ENCODE measurements around the gene PDE11A. TPM values are rescaled to one million over a fixed set of nuclear protein-coding genes. Genes with fewer than 3 reads are reported as not detected.

The PDE11A gene
- total and polyA plus RNA-seq, 5 donors from 2014 or later, result not detected

GRCh38 chr2:177783835-177784744, 288.5 kb downstream of the PDE11A start:
- Histone ChIP-seq H3K4me3 (ENCODE audit: low read depth, low read length) (no peak overlapping the region), H3K36me3 (ENCODE audit: control insufficient read depth, insufficient read depth, low read length) (no peaks in the 10 kb centered on the region), H3K27me3 (ENCODE audit: control insufficient read depth, insufficient read depth, low read length) (no peaks in the 10 kb centered on the region), H3K9me3 (ENCODE audit: control insufficient read depth in 2 of 2, low read length in 2 of 2) (no peaks in the 10 kb centered on the region), H3K4me1 (ENCODE audit: control insufficient read depth, insufficient read depth, low read length, poor library complexity, severe bottlenecking) (peaks cover 12% of the 10 kb centered on the region), H3K27ac (ENCODE audit: insufficient read depth, low read length, poor library complexity, severe bottlenecking) (no peak overlapping the region)
- ATAC-seq (ENCODE audit: low read depth in 2 of 2) (peak in 1 of 2 donors; percentile 46), DNase-seq (peak in 1 of 3 donors; percentile 60)
- no peak overlapping the region for H3K4me3 Mint-ChIP-seq
- H3K27ac Mint-ChIP-seq, result no peak overlapping the region
- no peaks in the 10 kb centered on the region for H3K36me3 Mint-ChIP-seq
- H3K9me3 Mint-ChIP-seq, result peaks cover 0 to 2% (median 0%) of the 10 kb centered on the region in 7 donors
- peaks cover 12% of the 10 kb centered on the region for H3K27me3 Mint-ChIP-seq
- peaks cover 0 to 14% (median 10%) of the 10 kb centered on the region in 4 donors for H3K4me1 Mint-ChIP-seq

- no peak overlapping the region for H3K27ac ChIP-seq (ENCODE audit: insufficient read depth, low read length, poor library complexity, severe bottlenecking)
- no peaks in the 10 kb centered on the region for H3K36me3 ChIP-seq (ENCODE audit: control insufficient read depth, insufficient read depth, low read length)
- H3K9me3 ChIP-seq (ENCODE audit: control insufficient read depth in 2 of 2, low read length in 2 of 2), result no peaks in the 10 kb centered on the region
- H3K4me1 ChIP-seq (ENCODE audit: control insufficient read depth, insufficient read depth, low read length, poor library complexity, severe bottlenecking), result peaks cover 12% of the 10 kb centered on the region
- peaks cover 12% of the 10 kb centered on the region for H3K27me3 Mint-ChIP-seq
- no peak for ATAC-seq (ENCODE audit: low read depth in 2 of 2)
- H3K4me1 Mint-ChIP-seq, result peaks cover 0 to 14% (median 10%) of the 10 kb centered on the region in 4 donors
- no peaks in the 10 kb centered on the region for H3K36me3 Mint-ChIP-seq
- no peak for DNase-seq
- H3K4me3 ChIP-seq (ENCODE audit: low read depth, low read length), result no peak overlapping the region
- H3K9me3 Mint-ChIP-seq, result peaks cover 0 to 2% (median 0%) of the 10 kb centered on the region in 7 donors
- no peak overlapping the region for H3K4me3 Mint-ChIP-seq
- H3K27me3 ChIP-seq (ENCODE audit: control insufficient read depth, insufficient read depth, low read length), result no peaks in the 10 kb centered on the region
- H3K27ac Mint-ChIP-seq, result no peak overlapping the region
Measured at GRCh38 chr2:177783091-177783490, 289.5 kb downstream of the PDE11A start.

- peaks cover 0 to 14% (median 10%) of the 10 kb centered on the region in 4 donors for H3K4me1 Mint-ChIP-seq
- H3K27me3 ChIP-seq (ENCODE audit: control insufficient read depth, insufficient read depth, low read length), result no peaks in the 10 kb centered on the region
- no peak overlapping the region for H3K4me3 ChIP-seq (ENCODE audit: low read depth, low read length)
- no peak overlapping the region for H3K4me3 Mint-ChIP-seq
- H3K4me1 ChIP-seq (ENCODE audit: control insufficient read depth, insufficient read depth, low read length, poor library complexity, severe bottlenecking), result peaks cover 12% of the 10 kb centered on the region
- H3K36me3 Mint-ChIP-seq, result no peaks in the 10 kb centered on the region
- H3K36me3 ChIP-seq (ENCODE audit: control insufficient read depth, insufficient read depth, low read length), result no peaks in the 10 kb centered on the region
- peaks cover 15% of the 10 kb centered on the region for H3K27me3 Mint-ChIP-seq
- no peak overlapping the region for H3K27ac ChIP-seq (ENCODE audit: insufficient read depth, low read length, poor library complexity, severe bottlenecking)
- H3K9me3 ChIP-seq (ENCODE audit: control insufficient read depth in 2 of 2, low read length in 2 of 2), result no peaks in the 10 kb centered on the region
- no peak for ATAC-seq (ENCODE audit: low read depth in 2 of 2)
- H3K9me3 Mint-ChIP-seq, result peaks cover 0 to 2% (median 0%) of the 10 kb centered on the region in 7 donors
- H3K27ac Mint-ChIP-seq, result no peak overlapping the region
- no peak for DNase-seq
Measured at GRCh38 chr2:177782613-177783012, 290.0 kb downstream of the PDE11A start.

- H3K27ac ChIP-seq (ENCODE audit: insufficient read depth, low read length, poor library complexity, severe bottlenecking), result no peak overlapping the region
- Mint-ChIP-seq H3K4me3 (no peak overlapping the region), H3K9me3 (no peaks in the 10 kb centered on the region), H3K36me3 (no peaks in the 10 kb centered on the region), H3K27ac (no peak overlapping the region), H3K27me3 (peaks cover 29% of the 10 kb centered on the region), H3K4me1 (peaks cover 0 to 2% (median 0%) of the 10 kb centered on the region in 4 donors)
- H3K4me3 ChIP-seq (ENCODE audit: low read depth, low read length), result no peak overlapping the region
- DNase-seq (no peak), ATAC-seq (ENCODE audit: low read depth in 2 of 2) (no peak)
- no peaks in the 10 kb centered on the region for H3K27me3 ChIP-seq (ENCODE audit: control insufficient read depth, insufficient read depth, low read length)
- no peaks in the 10 kb centered on the region for H3K36me3 ChIP-seq (ENCODE audit: control insufficient read depth, insufficient read depth, low read length)
- no peaks in the 10 kb centered on the region for H3K9me3 ChIP-seq (ENCODE audit: control insufficient read depth in 2 of 2, low read length in 2 of 2)
- peaks cover 2% of the 10 kb centered on the region for H3K4me1 ChIP-seq (ENCODE audit: control insufficient read depth, insufficient read depth, low read length, poor library complexity, severe bottlenecking)
Measured at GRCh38 chr2:177778472-177778871, 294.1 kb downstream of the PDE11A start.

- H3K36me3 Mint-ChIP-seq, result no peaks in the 10 kb centered on the region
- Histone ChIP-seq H3K4me1 (ENCODE audit: control insufficient read depth, insufficient read depth, low read length, poor library complexity, severe bottlenecking) (no peaks in the 10 kb centered on the region), H3K27me3 (ENCODE audit: control insufficient read depth, insufficient read depth, low read length) (no peaks in the 10 kb centered on the region), H3K9me3 (ENCODE audit: control insufficient read depth in 2 of 2, low read length in 2 of 2) (no peaks in the 10 kb centered on the region), H3K4me3 (ENCODE audit: low read depth, low read length) (no peak overlapping the region), H3K27ac (ENCODE audit: insufficient read depth, low read length, poor library complexity, severe bottlenecking) (no peak overlapping the region), H3K36me3 (ENCODE audit: control insufficient read depth, insufficient read depth, low read length) (no peaks in the 10 kb centered on the region)
- ATAC-seq (ENCODE audit: low read depth in 2 of 2) (no peak), DNase-seq (peak in 2 of 3 donors; percentile 10 to 53)
- H3K27ac Mint-ChIP-seq, result no peak overlapping the region
- no peaks in the 10 kb centered on the region for H3K9me3 Mint-ChIP-seq
- H3K4me3 Mint-ChIP-seq, result no peak overlapping the region
- H3K27me3 Mint-ChIP-seq, result peaks cover 24% of the 10 kb centered on the region
- H3K4me1 Mint-ChIP-seq, result no peaks in the 10 kb centered on the region
Measured at GRCh38 chr2:177772529-177772928, 300.0 kb downstream of the PDE11A start.

GRCh38 chr2:177771191-177771590, 301.4 kb downstream of the PDE11A start:
- Mint-ChIP-seq H3K9me3 (no peaks in the 10 kb centered on the region), H3K4me3 (no peak overlapping the region), H3K36me3 (no peaks in the 10 kb centered on the region), H3K27me3 (peaks cover 21% of the 10 kb centered on the region), H3K27ac (no peak overlapping the region), H3K4me1 (no peaks in the 10 kb centered on the region)
- Histone ChIP-seq H3K27me3 (ENCODE audit: control insufficient read depth, insufficient read depth, low read length) (no peaks in the 10 kb centered on the region), H3K4me3 (ENCODE audit: low read depth, low read length) (no peak overlapping the region), H3K9me3 (ENCODE audit: control insufficient read depth in 2 of 2, low read length in 2 of 2) (no peaks in the 10 kb centered on the region), H3K4me1 (ENCODE audit: control insufficient read depth, insufficient read depth, low read length, poor library complexity, severe bottlenecking) (no peaks in the 10 kb centered on the region), H3K27ac (ENCODE audit: insufficient read depth, low read length, poor library complexity, severe bottlenecking) (no peak overlapping the region), H3K36me3 (ENCODE audit: control insufficient read depth, insufficient read depth, low read length) (no peaks in the 10 kb centered on the region)
- ATAC-seq (ENCODE audit: low read depth in 2 of 2) (no peak), DNase-seq (no peak)

- H3K36me3 ChIP-seq (ENCODE audit: control insufficient read depth, insufficient read depth, low read length), result no peaks in the 10 kb centered on the region
- ATAC-seq (ENCODE audit: low read depth in 2 of 2), result no peak
- no peaks in the 10 kb centered on the region for H3K4me1 ChIP-seq (ENCODE audit: control insufficient read depth, insufficient read depth, low read length, poor library complexity, severe bottlenecking)
- no peak overlapping the region for H3K27ac ChIP-seq (ENCODE audit: insufficient read depth, low read length, poor library complexity, severe bottlenecking)
- H3K27me3 Mint-ChIP-seq, result peaks cover 14% of the 10 kb centered on the region
- H3K27ac Mint-ChIP-seq, result peak overlapping the region in 1 of 3 donors; percentile 29
- no peaks in the 10 kb centered on the region for H3K9me3 Mint-ChIP-seq
- no peak overlapping the region for H3K4me3 ChIP-seq (ENCODE audit: low read depth, low read length)
- H3K4me3 Mint-ChIP-seq, result no peak overlapping the region
- peak in 1 of 3 donors; percentile 36 for DNase-seq
- H3K36me3 Mint-ChIP-seq, result no peaks in the 10 kb centered on the region
- peaks cover 2% of the 10 kb centered on the region for H3K27me3 ChIP-seq (ENCODE audit: control insufficient read depth, insufficient read depth, low read length)
- no peaks in the 10 kb centered on the region for H3K9me3 ChIP-seq (ENCODE audit: control insufficient read depth in 2 of 2, low read length in 2 of 2)
- peaks cover 0 to 4% (median 0%) of the 10 kb centered on the region in 4 donors for H3K4me1 Mint-ChIP-seq
Measured at GRCh38 chr2:177767768-177768167, 304.8 kb downstream of the PDE11A start.

GRCh38 chr2:177765698-177766097, 306.9 kb downstream of the PDE11A start:
- Histone ChIP-seq H3K9me3 (ENCODE audit: control insufficient read depth in 2 of 2, low read length in 2 of 2) (no peaks in the 10 kb centered on the region), H3K27me3 (ENCODE audit: control insufficient read depth, insufficient read depth, low read length) (peaks cover 6% of the 10 kb centered on the region), H3K27ac (ENCODE audit: insufficient read depth, low read length, poor library complexity, severe bottlenecking) (no peak overlapping the region), H3K4me1 (ENCODE audit: control insufficient read depth, insufficient read depth, low read length, poor library complexity, severe bottlenecking) (no peaks in the 10 kb centered on the region), H3K36me3 (ENCODE audit: control insufficient read depth, insufficient read depth, low read length) (no peaks in the 10 kb centered on the region), H3K4me3 (ENCODE audit: low read depth, low read length) (no peak overlapping the region)
- ATAC-seq (ENCODE audit: low read depth in 2 of 2), result no peak
- Mint-ChIP-seq H3K27ac (no peak overlapping the region), H3K36me3 (no peaks in the 10 kb centered on the region), H3K4me3 (no peak overlapping the region), H3K27me3 (peaks cover 16% of the 10 kb centered on the region), H3K4me1 (peaks cover 0 to 4% (median 0%) of the 10 kb centered on the region in 4 donors), H3K9me3 (no peaks in the 10 kb centered on the region)
- no peak for DNase-seq

All from CD4-positive, CD25-positive, alpha-beta regulatory T cell (primary cell).